NCI-H2107 treated with DMSO at 0.1 percent for 48 hours (cell line): ENCODE results near the gene MAML2.
A peak's percentile ranks its signal among the peaks of the same experiment; 100 is the strongest.

ENCODE experiments used
- DNase-seq: peaks from one replicate; lab custom pipeline; 2025; ENCODE audit not compliant: unreplicated experiment; lab: John Stamatoyannopoulos, UW

Gene MAML2

DNA sequence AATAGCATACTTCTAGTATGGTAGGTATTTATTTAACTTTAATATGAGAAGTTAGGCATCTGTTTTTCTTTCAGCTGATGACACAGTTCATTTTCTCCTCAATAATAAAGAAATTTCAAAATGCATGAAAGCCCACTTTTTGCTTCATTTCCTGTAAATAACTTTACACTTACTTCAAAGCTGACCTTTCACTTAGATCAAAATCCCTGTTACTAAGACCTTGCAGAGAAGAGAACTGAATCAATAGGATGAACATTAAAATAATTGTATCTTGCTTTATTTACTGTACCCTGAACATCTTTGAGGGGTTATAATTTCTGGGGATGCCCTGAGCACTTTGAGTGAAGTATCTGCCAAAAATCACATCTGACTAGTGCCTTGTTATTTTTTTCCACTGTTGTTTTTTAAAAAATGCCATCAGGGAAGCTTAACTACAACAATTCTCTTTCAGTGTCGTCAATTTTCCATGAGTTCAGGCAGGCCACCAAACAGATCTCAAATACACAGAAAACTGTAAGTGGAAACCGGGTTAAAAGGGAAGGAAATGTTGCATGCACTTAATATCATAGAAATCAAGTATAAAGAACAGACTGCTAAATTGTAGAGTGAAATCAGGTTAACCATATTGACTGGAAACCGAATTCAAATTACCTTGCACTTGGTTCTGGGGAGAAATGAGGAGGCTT, 206.2 kb downstream of the MAML2 start:
- DNase-seq, result no peak

DNA sequence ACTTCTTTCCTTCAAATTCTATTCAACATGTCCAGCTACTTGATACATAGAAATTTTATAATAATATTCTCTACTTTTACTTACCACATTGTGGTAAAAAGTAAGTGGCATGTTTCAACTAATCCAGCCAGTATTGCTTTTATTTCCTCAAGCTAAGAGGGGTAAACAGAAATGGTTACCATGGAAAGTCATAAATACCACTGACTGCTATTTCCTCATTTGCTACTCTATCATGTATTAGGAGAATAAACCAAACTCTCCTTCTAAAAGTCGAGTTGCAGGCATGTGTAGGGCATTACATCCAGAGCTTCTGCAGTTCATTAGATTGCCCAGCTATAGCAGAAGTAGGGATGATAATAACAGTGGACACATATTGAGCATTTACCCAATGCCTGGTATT, 208.4 kb downstream of the MAML2 start:
- DNase-seq, result no peak

DNA sequence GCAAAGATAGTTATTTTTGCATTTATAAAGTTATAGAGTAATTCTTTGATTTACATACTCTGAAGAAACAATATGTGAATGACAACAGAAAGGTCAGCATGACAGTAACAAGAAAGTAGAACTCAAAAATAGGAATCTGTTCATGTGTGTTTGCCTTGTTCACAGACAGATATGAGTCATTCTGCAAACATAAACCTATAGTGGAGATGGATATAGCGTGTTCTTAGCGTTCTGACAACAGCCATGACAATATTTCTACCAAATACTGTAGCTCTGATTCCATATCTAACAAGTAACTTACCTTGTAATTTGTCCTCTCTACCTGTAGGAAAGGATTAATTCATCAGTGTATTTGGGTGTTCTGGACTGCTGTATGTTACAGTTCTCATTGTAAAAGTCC, 210.6 kb downstream of the MAML2 start:
- no peak for DNase-seq

DNA sequence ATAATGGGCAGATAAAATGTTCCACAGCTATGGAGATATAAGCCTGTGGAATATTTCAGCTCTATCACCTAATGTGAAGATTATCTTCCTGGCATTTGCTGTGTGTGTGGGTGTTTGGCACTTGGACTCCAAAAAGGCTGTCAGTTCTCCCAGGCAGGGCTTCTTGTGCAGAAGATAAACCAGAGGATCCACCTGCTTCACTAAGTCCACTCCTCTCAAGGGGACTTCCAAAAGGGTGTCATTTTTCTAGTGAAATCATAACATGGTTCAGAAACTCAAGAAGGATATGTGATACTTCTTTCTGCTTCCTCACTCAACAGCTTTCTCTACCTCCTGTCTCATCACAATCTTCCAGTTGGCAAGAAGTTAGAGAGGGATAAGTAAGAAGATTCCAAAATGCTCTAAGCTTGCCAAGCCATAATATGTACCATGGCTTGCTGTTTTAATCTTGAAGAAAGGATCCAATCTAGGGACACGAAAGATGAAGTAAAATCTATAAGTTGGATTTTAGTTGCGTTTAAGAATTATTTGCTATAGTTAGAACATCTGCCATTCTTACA, 212.9 kb downstream of the MAML2 start:
- DNase-seq, result no peak

GRCh38 chr11:96127596-96127959, 215.4 kb downstream of the MAML2 start:
- DNase-seq, result no peak

- DNase-seq, result no peak
Observed at GRCh38 chr11:96126917-96127595, 215.9 kb downstream of the MAML2 start.

DNA sequence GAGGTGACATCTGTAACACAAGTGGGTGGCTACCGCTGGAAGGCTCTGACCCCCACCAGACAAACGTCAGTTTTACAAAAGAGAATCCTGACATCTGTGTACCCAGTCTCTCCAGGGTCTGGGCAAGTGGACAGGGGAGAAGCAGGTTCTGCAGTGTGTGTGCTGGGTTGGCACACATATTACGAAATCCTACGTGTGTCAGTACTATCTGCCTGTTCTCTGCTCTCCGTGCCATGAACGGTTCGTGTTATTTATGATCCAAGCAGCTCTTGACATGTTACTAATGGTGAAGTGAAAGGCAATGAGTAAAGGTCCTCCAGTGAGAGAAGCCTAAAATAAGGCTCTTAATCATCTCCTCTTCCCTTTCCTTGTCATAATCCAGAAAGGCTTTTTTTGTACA, 217.6 kb downstream of the MAML2 start:
- DNase-seq, result no peak

- DNase-seq, result no peak
Observed at GRCh38 chr11:96124155-96124554, 218.8 kb downstream of the MAML2 start.

GRCh38 chr11:96123301-96123700, 219.7 kb downstream of the MAML2 start:
- no peak for DNase-seq

DNA sequence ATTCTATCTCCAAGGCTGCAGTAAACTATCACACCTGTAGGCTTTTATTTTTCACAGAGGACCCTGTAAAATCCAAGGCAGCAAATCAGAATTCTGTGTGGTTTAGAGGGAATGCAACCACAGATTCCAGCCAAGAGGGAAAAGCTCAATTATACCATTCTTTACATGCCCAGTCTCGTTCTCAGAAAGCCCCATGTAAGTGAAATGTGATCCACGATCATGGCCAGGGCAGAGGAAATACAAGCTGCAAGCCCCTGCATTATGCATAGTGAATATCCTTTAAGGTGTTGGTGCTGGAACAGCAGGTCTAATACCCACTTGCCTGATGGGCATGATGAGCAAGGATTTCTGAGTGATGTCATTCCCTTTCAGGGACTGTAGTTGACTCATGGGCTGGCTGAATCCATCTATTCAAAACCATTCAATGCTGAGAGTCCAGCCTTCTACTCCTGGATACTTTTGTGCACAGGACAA, 220.4 kb downstream of the MAML2 start:
- DNase-seq, result peak; percentile 95

GRCh38 chr11:96119211-96119610, 223.8 kb downstream of the MAML2 start:
- DNase-seq, result no peak

GRCh38 chr11:96116376-96116775, 226.6 kb downstream of the MAML2 start:
- no peak for DNase-seq

- DNase-seq, result peak; percentile 58
Observed at GRCh38 chr11:96114178-96115064, 228.6 kb downstream of the MAML2 start.

DNA sequence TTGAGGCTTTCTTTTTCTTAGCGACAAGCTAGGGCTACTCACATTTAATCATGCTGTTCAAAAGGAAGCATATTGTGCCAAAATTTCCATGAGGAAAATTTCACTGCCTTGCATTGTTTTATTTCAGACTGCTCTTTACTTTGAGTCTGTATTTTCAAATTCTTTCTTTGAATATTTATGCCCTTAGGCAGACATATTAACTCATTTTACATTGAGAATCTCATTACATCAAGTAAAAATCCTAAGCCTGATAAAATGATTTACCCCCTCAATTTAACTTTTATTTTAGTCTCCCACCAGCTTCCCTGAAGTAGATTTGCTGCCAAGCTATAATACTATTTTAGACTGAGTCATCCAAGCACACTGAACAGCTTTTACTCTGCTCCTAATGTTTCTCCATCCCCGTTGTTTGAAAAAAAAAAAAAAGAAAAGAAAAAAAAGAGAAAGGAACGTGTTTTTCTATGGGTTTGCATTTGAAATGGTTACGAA, 229.8 kb downstream of the MAML2 start:
- no peak for DNase-seq

GRCh38 chr11:96112192-96113128, 230.5 kb downstream of the MAML2 start:
- DNase-seq, result no peak

GRCh38 chr11:96111308-96111707, 231.7 kb downstream of the MAML2 start:
- DNase-seq, result no peak

GRCh38 chr11:96110302-96110701, 232.7 kb downstream of the MAML2 start:
- no peak for DNase-seq

DNA sequence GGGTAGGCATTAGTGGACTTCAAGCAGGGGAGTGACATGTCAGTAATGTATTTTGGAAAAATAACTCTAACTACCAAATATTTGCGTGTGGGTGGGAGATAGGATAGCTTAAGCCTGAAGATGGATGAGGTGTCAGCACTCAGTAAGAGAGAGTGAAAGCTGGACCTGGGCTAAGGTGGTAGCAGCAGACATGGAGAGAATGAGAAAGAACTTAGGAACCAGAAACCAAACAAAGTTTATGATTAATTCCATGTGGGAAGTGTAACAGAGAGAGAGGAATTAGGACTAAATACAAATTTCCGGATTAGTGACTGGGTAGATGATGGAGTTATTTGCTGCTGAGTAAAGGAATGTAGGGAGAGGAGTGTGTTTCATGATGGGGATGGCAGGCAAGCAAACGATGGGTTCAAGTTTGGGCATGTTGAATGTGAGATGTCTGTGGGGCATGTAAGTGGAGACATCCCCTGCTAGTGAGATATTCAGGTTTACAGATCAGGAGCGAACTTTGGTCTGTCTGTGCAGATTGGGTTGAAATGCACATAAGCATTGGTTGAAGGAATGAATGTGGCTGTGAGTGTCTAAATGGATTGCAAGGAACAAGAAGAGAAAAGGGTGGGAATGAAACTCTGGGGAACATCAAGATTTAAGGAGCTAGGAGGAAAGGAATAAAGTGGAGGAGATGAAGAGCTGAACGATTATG, 233.5 kb downstream of the MAML2 start:
- DNase-seq, result no peak

GRCh38 chr11:96107143-96107824, 235.7 kb downstream of the MAML2 start:
- no peak for DNase-seq
